Fibroblast of peridontal ligament (primary cell): ENCODE results near the gene VPS51.
A peak's percentile ranks its signal among the peaks of the same experiment; 100 is the strongest.
"Not testable (repeated sequence)": the region's sequence is repeated elsewhere in the genome, so short reads cannot be mapped to it uniquely, and the experiment has no call there.

Experiments
- DNase-seq: peaks from one replicate; pipeline ENCODE4 v3.0.0-alpha.2; 2010; ENCODE audit errors: extremely low read depth

Gene VPS51

DNA sequence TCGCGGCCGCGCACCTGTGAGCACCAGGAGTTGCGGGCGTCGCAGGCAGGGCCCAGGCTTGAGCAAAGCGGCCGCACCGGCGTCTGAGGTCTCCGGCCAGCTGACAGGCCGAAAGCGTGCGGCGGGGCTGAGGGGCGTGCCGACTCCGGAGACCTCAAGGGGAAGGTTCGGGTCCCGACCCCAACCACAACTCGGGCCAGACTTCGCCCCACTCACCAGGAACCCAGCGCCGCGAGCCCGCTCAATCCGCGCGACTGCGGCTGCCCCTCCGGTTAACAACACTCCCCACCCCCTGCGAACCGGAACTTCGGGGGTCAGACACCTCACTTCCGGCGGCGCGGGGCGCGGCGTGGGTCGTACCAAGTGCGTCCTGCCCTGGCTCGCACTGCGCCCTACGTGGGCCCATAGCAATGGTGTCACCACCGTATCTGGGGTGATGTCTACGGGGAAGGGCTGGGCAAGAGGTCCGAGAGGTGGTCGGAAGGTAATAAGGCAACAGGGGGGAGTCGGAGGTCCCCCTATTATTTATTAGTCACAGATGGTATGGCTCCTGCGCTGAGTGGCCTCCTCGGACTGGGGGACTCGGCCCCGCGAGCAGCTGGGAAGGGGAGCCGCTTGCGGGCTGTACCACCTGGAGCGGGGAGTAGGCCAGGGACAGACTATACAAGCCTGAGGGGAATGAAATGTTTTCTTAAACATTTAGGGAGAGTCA is 38.4 kb downstream of the VPS51 start, which contains the start of gene SYVN1:
SYVN1 (minus strand) TSS at position 280 of the 712 bp plus-strand sequence. CDS start 918 bp downstream, outside the sequence.
- DNase-seq = peak; percentile 84

DNA sequence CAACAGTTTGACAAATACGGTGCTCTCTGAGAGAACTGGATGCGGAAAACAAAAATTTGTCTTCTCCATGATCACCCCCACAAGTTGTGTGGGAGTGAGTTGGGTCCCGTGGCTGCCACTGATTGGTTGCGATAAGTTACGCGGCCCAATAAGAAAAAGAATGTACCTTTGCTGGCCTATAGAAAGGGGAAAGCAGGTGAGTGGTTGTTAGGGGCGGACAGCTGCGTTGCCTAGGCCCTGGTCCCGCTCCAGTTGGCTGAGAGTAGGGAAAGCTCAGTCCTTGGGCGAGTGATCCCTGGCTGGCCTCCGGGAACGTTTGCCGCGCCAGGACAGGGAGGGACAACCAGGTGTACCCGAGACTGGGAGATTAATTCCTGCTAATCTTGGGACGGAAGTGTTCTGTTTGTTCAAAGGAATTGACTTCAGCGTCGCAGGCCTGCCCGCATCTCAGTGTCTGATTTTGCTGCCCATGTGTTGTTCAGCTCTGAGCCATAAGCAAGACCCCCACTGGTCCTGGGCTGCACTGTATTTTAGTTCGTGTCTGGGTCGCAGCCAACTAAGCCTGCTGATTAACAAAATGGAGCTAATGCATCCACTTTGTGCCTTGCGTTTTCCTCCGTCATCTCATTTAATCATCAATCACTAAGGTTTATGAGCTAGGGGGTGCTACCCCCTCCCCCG is 39.1 kb downstream of the VPS51 start:
- peak; percentile 94 for DNase-seq

DNA sequence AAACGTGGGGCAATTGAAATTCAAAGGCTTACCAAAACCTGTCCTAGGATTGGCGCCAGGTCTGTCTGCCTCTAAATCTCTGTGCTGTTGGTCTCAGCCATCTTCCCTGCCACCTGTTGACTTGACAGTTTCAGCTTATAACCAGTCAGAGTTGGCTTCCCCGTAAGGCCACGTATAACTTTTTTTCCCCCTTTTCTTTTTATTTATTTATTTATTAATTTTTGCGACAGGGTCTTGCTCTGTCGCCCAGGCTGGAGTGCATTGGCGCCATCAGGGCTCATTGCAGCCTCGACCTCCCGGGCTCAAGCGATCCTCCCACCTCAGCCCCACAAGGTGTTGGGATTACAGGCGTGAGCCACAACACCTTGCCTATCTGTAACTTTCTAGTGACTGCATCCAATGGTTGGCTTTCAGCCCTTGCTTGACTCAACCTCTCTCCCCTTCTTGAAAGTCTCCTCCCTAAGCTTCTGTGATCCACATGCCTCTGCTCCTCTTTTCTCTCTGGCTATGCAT is 39.7 kb downstream of the VPS51 start:
- DNase-seq = no peak

DNA sequence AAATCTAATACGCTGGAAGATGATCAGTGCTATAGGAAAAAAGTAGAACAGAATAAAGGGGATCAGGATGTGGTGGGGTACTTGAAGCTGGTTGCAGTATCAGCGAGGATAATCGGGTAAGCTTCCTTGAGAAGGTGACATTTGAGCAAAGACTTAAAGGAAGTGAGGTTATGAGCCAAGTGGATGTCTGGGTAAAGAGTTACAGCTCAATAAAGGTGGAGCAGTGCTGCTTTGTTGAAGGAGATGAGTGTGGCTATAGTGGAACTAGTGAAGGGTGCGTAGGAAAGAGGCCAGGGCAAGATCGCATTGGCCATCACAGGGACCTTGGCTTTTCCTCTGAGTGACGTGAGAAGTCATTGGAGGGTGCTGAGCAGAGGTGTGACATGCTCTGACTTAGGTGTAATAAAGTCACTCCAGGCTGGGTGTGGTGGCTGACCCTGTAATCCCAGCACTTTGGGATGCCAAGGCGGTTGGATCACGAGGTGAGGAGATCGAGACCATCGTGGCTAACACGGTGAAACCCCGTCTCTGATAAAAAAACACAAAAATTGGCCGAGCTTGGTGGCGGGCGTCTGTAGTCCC is 40.6 kb downstream of the VPS51 start:
- no peak for DNase-seq

- no peak for DNase-seq
These were observed 46.0 kb downstream of the VPS51 start for GRCh38 chr11:65141896-65142494.

- DNase-seq = no peak
These were observed 51.5 kb downstream of the VPS51 start for GRCh38 chr11:65147352-65148075.

DNA sequence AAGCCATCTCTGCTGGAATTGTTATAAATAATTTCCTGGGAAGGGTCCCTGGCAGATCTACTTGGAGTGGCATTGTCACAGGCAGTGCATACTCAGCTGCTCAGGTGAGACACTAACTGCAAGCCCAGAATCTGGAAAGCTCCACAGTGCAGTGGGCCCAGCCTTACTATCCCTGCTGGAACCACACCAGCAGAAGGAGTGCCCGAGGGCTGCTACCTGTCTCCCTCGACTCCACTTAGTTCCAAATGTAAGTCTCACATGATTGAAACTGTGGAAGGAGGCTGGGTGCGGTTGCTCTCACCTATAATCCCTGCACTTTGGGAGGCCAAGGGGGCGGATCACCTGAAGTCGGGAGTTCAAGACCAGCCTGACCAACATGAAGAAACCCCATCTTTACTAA is 52.6 kb downstream of the VPS51 start:
- no peak for DNase-seq

DNA sequence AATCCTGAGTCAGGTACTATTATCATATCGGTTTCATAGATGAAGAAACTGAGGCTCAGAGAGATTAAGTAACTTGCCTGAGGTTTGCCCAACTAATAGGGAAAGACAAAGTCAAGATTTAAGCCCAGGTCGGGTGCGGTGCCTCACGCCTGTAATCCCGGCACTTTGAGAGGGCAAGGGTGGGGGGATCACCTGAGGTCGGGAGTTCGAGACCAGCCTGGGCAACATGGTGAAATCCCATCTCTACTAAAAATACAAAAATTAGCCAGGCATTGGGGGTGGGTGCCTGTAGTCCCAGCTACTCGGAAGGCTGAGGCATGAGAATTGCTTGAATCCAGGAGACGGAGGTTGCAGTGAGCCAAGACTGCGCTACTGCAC is 54.1 kb downstream of the VPS51 start:
- not testable (repeated sequence) for DNase-seq

- DNase-seq = peak; percentile 53
These were observed 54.7 kb downstream of the VPS51 start for GRCh38 chr11:65150509-65151299.

- no peak for DNase-seq
These were observed 55.4 kb downstream of the VPS51 start for GRCh38 chr11:65151331-65151899.

DNA sequence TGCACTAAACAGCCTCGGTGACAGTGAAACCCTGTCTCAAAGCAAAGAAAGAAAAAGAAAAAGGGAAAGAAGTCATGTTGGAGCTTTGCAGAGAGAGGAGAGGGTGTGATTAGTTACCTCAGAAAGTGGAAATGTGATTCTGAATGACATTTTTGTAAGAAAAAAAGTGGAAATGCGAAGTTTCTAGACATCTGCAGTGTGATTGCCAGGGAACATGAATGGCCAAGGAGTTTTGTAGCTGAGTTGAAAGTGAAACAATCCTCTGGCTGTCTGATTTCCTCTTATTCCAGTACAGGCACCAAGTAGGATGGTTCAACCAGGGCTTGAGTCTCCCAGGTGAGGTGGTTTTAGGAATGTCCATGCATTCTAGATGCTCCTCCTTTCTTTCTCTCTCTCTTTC is 56.1 kb downstream of the VPS51 start:
- peak; percentile 16 for DNase-seq

DNA sequence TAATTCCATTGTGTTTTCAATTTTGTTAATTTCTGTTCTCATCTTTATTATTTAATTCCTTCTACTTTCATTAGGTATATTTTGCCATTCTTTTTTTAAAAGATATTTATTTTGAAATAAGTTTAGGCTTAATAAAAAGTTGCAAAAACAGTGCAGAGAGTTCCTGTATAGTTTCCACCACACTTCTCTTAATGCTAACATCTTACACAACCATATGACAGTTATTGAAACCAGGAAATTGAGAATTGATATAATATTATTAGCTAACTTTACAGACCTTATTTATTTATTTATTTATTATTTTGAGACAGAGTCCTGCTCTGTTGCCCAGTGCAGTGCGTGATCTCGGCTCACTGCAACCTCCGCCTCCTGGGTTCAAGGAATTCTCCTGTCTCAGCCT is 60.2 kb downstream of the VPS51 start:
- DNase-seq = no peak

DNA sequence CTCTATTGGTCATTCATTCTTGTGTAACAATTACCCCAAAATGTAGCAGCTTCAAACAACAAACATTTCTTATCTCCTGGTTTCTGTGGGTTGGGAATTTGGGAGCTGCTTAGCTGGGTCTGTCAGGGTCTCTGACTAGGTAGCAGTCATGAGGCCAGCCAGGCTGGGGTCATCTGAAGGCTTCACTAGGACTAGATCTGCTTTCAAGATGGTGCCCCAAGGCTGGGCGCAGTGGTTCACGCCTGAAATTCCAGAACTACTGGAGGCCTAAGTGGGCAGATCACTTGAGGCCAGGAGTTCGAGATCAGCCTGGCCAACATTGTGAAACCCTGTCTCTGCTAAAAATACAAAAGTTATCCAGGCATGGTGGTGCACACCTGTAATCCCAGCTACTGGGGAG is 60.9 kb downstream of the VPS51 start:
- no peak for DNase-seq

DNA sequence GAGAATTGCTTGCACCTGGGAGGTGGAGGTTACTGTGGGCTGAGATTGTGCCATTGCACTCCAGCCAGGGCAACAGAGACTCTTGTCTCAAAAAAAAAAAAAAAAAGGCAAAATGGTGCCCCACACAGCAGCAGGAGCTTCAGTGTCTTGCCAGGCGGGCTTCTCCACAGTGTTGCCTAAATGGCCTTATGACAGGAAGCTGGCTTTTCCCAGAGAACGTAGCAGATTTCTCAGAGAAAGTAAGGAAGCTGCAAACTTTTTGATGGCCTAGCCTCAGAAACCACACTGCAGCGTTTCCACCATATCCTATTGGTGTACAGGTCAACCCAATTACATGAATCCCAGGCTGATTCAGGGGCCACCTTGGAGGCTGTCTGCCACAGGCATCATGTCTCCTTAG is 61.3 kb downstream of the VPS51 start:
- DNase-seq = no peak

DNA sequence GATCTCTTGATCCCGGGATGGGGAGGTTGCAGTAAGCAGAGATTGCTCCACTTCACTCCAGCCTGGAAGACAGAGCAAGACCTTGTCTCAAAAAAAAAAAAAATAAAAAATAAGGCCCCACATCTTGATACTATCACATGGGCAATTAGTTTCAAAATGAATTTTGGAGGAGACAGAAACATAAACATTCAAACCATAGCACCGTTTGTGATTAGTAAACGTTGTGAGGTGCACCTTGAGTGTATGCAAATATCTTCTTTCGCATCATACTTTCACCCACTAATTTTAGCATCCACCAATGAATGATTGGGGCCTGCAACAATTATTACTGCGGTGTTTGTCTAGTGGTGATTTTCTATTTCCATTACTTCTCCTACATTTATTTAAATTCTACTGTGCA is 63.0 kb downstream of the VPS51 start:
- DNase-seq = no peak

- DNase-seq = no peak
These were observed 64.6 kb downstream of the VPS51 start for GRCh38 chr11:65160643-65161042.
